Mesothelial cell of epicardium (in vitro differentiated cells): Measurements from ENCODE around the gene KCNH6. TPM values are rescaled to one million over a fixed set of nuclear protein-coding genes. Genes with fewer than 3 reads are reported as not detected.

Experiments used
- DNase-seq, 2 experiments: peaks; one replicate each; pipeline ENCODE4 v3.0.0; 2021; ENCODE audit warnings: low spot score in 2 of 2; ENCODE audit not compliant: unreplicated experiment in 2 of 2
- H3K27ac Mint-ChIP-seq: 2 replicates; pipeline ENCODE4 v1.8.0; 2021; ENCODE audit warnings: mixed read lengths
- H3K27me3 Mint-ChIP-seq: 2 replicates; pipeline ENCODE4 v1.8.0; 2021; ENCODE audit warnings: low read depth, mixed read lengths
- H3K36me3 Mint-ChIP-seq: 2 replicates; pipeline ENCODE4 v1.8.0; 2021; ENCODE audit warnings: mixed read lengths
- H3K4me1 Mint-ChIP-seq: 2 replicates; pipeline ENCODE4 v1.8.0; 2021; ENCODE audit warnings: mixed read lengths
- H3K4me3 Mint-ChIP-seq: 2 replicates; pipeline ENCODE4 v1.8.0; 2021; ENCODE audit warnings: mild to moderate bottlenecking, moderate library complexity, mixed read lengths
- H3K9me3 Mint-ChIP-seq: 2 replicates; pipeline ENCODE4 v1.8.0; 2021; ENCODE audit warnings: mixed read lengths
- total RNA-seq: library from RNA; stranded (reverse); gene quantifications from 3 replicates; pipeline ENCODE4 v1.2.1, GENCODE V29; 2021
- TF ChIP-seq, protein P1 (sequence below): fragments of 200-600 bp; sonication (generic); IDR thresholded peaks from one replicate; pipeline ENCODE4 v1.5.0; 2021; ENCODE audit warnings: antibody characterized with exemption; ENCODE audit not compliant: unreplicated experiment

KCNH6 gene
- total RNA-seq, 1 donor from 2014 or later = not detected

GRCh38 chr17:63494300-63494928 is 28.7 kb upstream of the KCNH6 start:
- no peaks in the 10 kb centered on the region for H3K4me1 Mint-ChIP-seq
- no peaks in the 10 kb centered on the region for H3K36me3 Mint-ChIP-seq
- H3K27me3 Mint-ChIP-seq = peaks cover 24% of the 10 kb centered on the region
- TF ChIP-seq, protein P1, sequence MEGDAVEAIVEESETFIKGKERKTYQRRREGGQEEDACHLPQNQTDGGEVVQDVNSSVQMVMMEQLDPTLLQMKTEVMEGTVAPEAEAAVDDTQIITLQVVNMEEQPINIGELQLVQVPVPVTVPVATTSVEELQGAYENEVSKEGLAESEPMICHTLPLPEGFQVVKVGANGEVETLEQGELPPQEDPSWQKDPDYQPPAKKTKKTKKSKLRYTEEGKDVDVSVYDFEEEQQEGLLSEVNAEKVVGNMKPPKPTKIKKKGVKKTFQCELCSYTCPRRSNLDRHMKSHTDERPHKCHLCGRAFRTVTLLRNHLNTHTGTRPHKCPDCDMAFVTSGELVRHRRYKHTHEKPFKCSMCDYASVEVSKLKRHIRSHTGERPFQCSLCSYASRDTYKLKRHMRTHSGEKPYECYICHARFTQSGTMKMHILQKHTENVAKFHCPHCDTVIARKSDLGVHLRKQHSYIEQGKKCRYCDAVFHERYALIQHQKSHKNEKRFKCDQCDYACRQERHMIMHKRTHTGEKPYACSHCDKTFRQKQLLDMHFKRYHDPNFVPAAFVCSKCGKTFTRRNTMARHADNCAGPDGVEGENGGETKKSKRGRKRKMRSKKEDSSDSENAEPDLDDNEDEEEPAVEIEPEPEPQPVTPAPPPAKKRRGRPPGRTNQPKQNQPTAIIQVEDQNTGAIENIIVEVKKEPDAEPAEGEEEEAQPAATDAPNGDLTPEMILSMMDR = no peak
- no peak for DNase-seq
- no peak overlapping the region for H3K4me3 Mint-ChIP-seq
- no peak overlapping the region for H3K27ac Mint-ChIP-seq
- H3K9me3 Mint-ChIP-seq = no peaks in the 10 kb centered on the region

DNA sequence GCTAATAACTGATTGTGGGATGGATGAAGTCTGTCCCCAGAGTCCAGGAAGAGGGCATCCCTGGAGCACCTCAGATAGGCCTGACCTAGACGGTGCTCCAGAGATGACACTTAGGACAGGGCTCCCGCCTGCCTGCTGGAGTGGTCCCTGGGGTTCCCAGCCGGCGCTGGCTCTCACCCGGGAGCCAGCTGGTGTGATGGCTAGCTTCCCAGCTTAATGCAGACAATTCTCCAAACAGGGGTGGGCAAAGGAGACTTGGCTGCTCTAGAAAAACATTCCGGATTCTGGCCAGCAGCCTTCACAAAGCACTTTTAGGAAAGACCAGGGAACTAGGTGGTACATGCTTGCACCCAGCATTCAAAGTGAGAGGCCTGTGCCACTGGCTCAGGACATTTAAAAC is 27.7 kb upstream of the KCNH6 start:
- TF ChIP-seq, protein P1 = no peak
- no peak for DNase-seq
- Mint-ChIP-seq H3K9me3 (no peaks in the 10 kb centered on the region), H3K27ac (no peak overlapping the region), H3K4me1 (no peaks in the 10 kb centered on the region), H3K27me3 (peaks cover 23% of the 10 kb centered on the region), H3K4me3 (no peak overlapping the region), H3K36me3 (no peaks in the 10 kb centered on the region)

DNA sequence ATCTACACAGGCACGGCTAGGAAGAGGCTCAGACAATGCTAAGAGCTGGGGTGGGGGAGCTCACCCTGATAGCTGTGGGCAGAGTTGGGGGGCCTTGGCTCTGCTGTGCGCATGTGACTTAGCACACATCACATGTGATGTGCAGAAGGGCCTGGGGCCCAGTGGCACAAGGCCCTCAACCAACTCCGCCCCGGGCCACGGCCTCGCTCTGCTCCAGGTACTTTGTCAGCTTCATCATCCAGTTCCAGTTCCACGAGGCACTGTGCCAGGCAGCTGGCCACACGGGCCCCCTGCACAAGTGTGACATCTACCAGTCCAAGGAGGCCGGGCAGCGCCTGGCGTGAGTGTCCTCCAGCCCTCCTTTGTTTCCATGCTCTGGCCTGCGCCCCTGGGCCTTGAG is 27.0 kb upstream of the KCNH6 start:
- Mint-ChIP-seq H3K27me3 (peaks cover 27% of the 10 kb centered on the region), H3K4me3 (no peak overlapping the region), H3K36me3 (no peaks in the 10 kb centered on the region), H3K4me1 (no peaks in the 10 kb centered on the region), H3K27ac (no peak overlapping the region), H3K9me3 (no peaks in the 10 kb centered on the region)
- no peak for DNase-seq
- TF ChIP-seq, protein P1 = no peak

GRCh38 chr17:63496663-63497400 is 26.3 kb upstream of the KCNH6 start:
- H3K4me1 Mint-ChIP-seq = no peaks in the 10 kb centered on the region
- H3K36me3 Mint-ChIP-seq = no peaks in the 10 kb centered on the region
- DNase-seq = no peak
- no peaks in the 10 kb centered on the region for H3K9me3 Mint-ChIP-seq
- no peak overlapping the region for H3K4me3 Mint-ChIP-seq
- TF ChIP-seq, protein P1 = no peak
- H3K27ac Mint-ChIP-seq = no peak overlapping the region
- peaks cover 30% of the 10 kb centered on the region for H3K27me3 Mint-ChIP-seq

DNA sequence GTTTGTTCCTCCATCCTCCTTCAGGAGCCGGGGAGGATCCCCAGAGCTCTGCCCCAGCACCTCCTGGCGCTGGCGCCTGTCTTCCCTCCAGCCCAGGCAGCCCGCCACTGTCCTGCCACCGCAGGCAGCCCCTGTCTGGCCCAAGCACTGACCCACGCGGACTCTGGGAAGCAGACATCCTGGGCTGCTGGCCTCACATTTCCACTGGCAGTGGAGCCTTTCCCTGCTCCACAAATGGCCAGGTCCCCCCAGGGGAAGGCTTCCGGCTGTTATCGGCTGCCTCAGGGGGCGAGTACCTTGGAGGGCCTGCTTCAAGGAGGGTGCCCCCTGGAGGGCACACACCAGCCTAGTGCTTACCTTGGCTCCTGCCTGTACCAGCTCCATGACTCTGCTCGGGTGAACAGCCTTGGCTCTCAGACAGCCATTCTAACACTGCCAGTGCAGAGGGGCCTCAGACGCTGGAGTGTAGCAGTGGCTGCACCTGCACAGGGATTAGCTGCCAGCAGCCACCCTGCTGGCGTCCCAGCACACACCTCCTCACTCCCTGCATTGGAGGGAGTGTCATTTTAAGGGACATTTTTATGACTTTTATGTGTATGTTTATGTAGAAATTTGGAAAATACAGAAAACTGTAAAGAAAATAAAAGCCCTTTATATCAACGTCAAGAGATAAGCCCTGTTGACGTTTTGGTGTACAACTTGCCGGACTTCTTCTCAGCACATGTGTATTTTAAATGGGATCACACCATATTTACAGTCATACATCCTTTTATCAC is 25.3 kb upstream of the KCNH6 start:
- no peak for DNase-seq
- H3K27ac Mint-ChIP-seq = no peak overlapping the region
- peaks cover 27% of the 10 kb centered on the region for H3K27me3 Mint-ChIP-seq
- TF ChIP-seq, protein P1 = no peak
- H3K9me3 Mint-ChIP-seq = no peaks in the 10 kb centered on the region
- H3K4me1 Mint-ChIP-seq = peaks cover 3% of the 10 kb centered on the region
- H3K36me3 Mint-ChIP-seq = no peaks in the 10 kb centered on the region
- no peak overlapping the region for H3K4me3 Mint-ChIP-seq
